Endometrium (tissue), 2 donors: ENCODE results near the gene KLHL3.

Experiments used
- FAIRE-seq: peaks from 2 replicates; lab custom pipeline; 2012; peaks lifted over from hg19 to GRCh38; lab: Jason Lieb, UNC
- donor health status: control.
- donor health status: control.

The KLHL3 gene

GRCh38 chr5:137708796-137709559 lies 26.9 kb downstream of the KLHL3 start:
- FAIRE-seq, result no peak

- FAIRE-seq, result no peak
Measured at GRCh38 chr5:137708062-137708461, 27.8 kb downstream of the KLHL3 start.

- FAIRE-seq, result no peak
Measured at GRCh38 chr5:137706841-137707240, 29.0 kb downstream of the KLHL3 start.

GRCh38 chr5:137705106-137705505 lies 30.8 kb downstream of the KLHL3 start:
- no peak for FAIRE-seq

GRCh38 chr5:137703565-137703964 lies 32.3 kb downstream of the KLHL3 start:
- FAIRE-seq, result no peak

GRCh38 chr5:137700282-137700680 lies 35.6 kb downstream of the KLHL3 start:
- FAIRE-seq, result no peak

- FAIRE-seq, result peak; percentile 65
Measured at GRCh38 chr5:137699336-137700281, 36.3 kb downstream of the KLHL3 start.

GRCh38 chr5:137696481-137696880 lies 39.4 kb downstream of the KLHL3 start:
- no peak for FAIRE-seq

GRCh38 chr5:137695651-137696428 lies 40.0 kb downstream of the KLHL3 start:
- no peak for FAIRE-seq

GRCh38 chr5:137693951-137694721 lies 41.8 kb downstream of the KLHL3 start:
- no peak for FAIRE-seq

- no peak for FAIRE-seq
Measured at GRCh38 chr5:137693307-137693950, 42.5 kb downstream of the KLHL3 start.

GRCh38 chr5:137689306-137689705 lies 46.6 kb downstream of the KLHL3 start:
- no peak for FAIRE-seq

GRCh38 chr5:137688210-137688840 lies 47.6 kb downstream of the KLHL3 start:
- FAIRE-seq, result no peak

- no peak for FAIRE-seq
Measured at GRCh38 chr5:137684761-137685160, 51.1 kb downstream of the KLHL3 start.

- FAIRE-seq, result no peak
Measured at GRCh38 chr5:137681191-137681590, 54.7 kb downstream of the KLHL3 start.

- FAIRE-seq, result no peak
Measured at GRCh38 chr5:137679910-137680309, 56.0 kb downstream of the KLHL3 start.

- FAIRE-seq, result no peak
Measured at GRCh38 chr5:137679195-137679594, 56.7 kb downstream of the KLHL3 start.

- no peak for FAIRE-seq
Measured at GRCh38 chr5:137672881-137673280, 63.0 kb downstream of the KLHL3 start.

GRCh38 chr5:137672001-137672400 lies 63.9 kb downstream of the KLHL3 start:
- no peak for FAIRE-seq

GRCh38 chr5:137669811-137670210 lies 66.1 kb downstream of the KLHL3 start:
- FAIRE-seq, result no peak

- no peak for FAIRE-seq
Measured at GRCh38 chr5:137668637-137669036, 67.3 kb downstream of the KLHL3 start.
